ENCODE measurements around the gene TAC3.
"Not testable (repeated sequence)": the region's sequence is repeated elsewhere in the genome, so short reads cannot be mapped to it uniquely, and the experiment has no call there.

The TAC3 gene

GRCh38 chr12:57019983-57020719, 3.8 kb upstream of the TAC3 start:
- H3K4me3 ChIP-seq (ENCODE audit: low read length, poor library complexity, severe bottlenecking) = no peak overlapping the region

GRCh38 chr12:57018906-57019305, 2.6 kb upstream of the TAC3 start:
- no peaks in the 10 kb centered on the region for H3K27me3 ChIP-seq (ENCODE audit: insufficient read depth, low read length, poor library complexity, severe bottlenecking)
- no peak overlapping the region for H3K9ac ChIP-seq (ENCODE audit: low read depth, low read length, poor library complexity, severe bottlenecking)
- H2AFZ ChIP-seq (ENCODE audit: low read length) = no peak overlapping the region
- TF ChIP-seq CTCF (conservative IDR thresholded peaks at IDR 0.05; ENCODE audit: low read length) (no peak), EZH2phosphoT487 (IDR thresholded peaks at IDR 0.05; ENCODE audit: borderline replicate concordance) (no peak)
- no peaks in the 10 kb centered on the region for H3F3A ChIP-seq (ENCODE audit: low read depth)
- H4K20me1 ChIP-seq (ENCODE audit: insufficient read depth, low read length, poor library complexity, severe bottlenecking) = no peaks in the 10 kb centered on the region
- H3K4me1 ChIP-seq (ENCODE audit: insufficient read depth, low read length, poor library complexity, severe bottlenecking) = peaks cover 3% of the 10 kb centered on the region
- H3K79me2 ChIP-seq (ENCODE audit: insufficient read depth, low read length) = no peaks in the 10 kb centered on the region
- H3K36me3 ChIP-seq (ENCODE audit: insufficient read depth, low read length) = no peaks in the 10 kb centered on the region
- H3K9me2 ChIP-seq (replicated peaks; ENCODE audit: low read depth, low read length) = no peaks in the 10 kb centered on the region
- H3K4me2 ChIP-seq (ENCODE audit: low read depth, low read length, poor library complexity, severe bottlenecking) = no peak overlapping the region
- no peaks in the 10 kb centered on the region for H3K9me3 ChIP-seq (ENCODE audit: insufficient read depth, low read depth, low read length)
- H3K4me3 ChIP-seq (ENCODE audit: low read length, poor library complexity, severe bottlenecking) = no peak overlapping the region

More at GRCh38 chr12:57019983-57020719, 3.8 kb upstream of the TAC3 start:
- no peaks in the 10 kb centered on the region for H3K27me3 ChIP-seq (ENCODE audit: insufficient read depth, low read length, poor library complexity, severe bottlenecking)
- no peaks in the 10 kb centered on the region for H4K20me1 ChIP-seq (ENCODE audit: insufficient read depth, low read length, poor library complexity, severe bottlenecking)
- no peaks in the 10 kb centered on the region for H3K79me2 ChIP-seq (ENCODE audit: insufficient read depth, low read length)
- TF ChIP-seq CTCF (conservative IDR thresholded peaks at IDR 0.05; ENCODE audit: low read length) (no peak), EZH2phosphoT487 (IDR thresholded peaks at IDR 0.05; ENCODE audit: borderline replicate concordance) (no peak)
- no peak overlapping the region for H3K4me2 ChIP-seq (ENCODE audit: low read depth, low read length, poor library complexity, severe bottlenecking)
- no peaks in the 10 kb centered on the region for H3K36me3 ChIP-seq (ENCODE audit: insufficient read depth, low read length)
- no peaks in the 10 kb centered on the region for H3K9me2 ChIP-seq (replicated peaks; ENCODE audit: low read depth, low read length)
- H3F3A ChIP-seq (ENCODE audit: low read depth) = no peaks in the 10 kb centered on the region
- H3K4me1 ChIP-seq (ENCODE audit: insufficient read depth, low read length, poor library complexity, severe bottlenecking) = peaks cover 3% of the 10 kb centered on the region
- H2AFZ ChIP-seq (ENCODE audit: low read length) = no peak overlapping the region
- no peak overlapping the region for H3K9ac ChIP-seq (ENCODE audit: low read depth, low read length, poor library complexity, severe bottlenecking)
- H3K9me3 ChIP-seq (ENCODE audit: insufficient read depth, low read depth, low read length) = no peaks in the 10 kb centered on the region

DNA sequence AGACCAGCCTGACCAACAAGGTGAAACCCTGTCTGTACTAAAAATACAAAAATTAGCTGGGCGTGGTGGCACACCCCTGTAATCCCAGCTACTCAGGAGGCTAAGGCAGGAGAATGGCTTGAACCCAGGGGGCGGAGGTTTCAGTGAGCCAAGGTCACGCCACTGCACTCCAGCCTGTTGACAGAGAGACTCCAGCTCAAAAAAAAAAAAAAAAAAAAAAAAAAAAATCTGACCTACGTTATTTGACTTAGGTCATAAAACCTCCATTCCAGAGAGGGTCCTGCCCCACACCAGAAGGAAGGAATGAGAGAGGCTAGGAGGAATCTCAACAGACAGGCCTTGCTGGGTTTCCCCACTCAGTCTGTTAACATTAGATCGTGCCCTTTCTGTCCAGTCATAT, 2.0 kb upstream of the TAC3 start:
- H4K20me1 ChIP-seq (ENCODE audit: insufficient read depth, low read length, poor library complexity, severe bottlenecking); H2AFZ ChIP-seq (ENCODE audit: low read length); H3K9ac ChIP-seq (ENCODE audit: low read depth, low read length, poor library complexity, severe bottlenecking); H3K4me2 ChIP-seq (ENCODE audit: low read depth, low read length, poor library complexity, severe bottlenecking); H3K27me3 ChIP-seq (ENCODE audit: insufficient read depth, low read length, poor library complexity, severe bottlenecking); H3K4me1 ChIP-seq (ENCODE audit: insufficient read depth, low read length, poor library complexity, severe bottlenecking); H3K4me3 ChIP-seq (ENCODE audit: low read length, poor library complexity, severe bottlenecking); H3K79me2 ChIP-seq (ENCODE audit: insufficient read depth, low read length); H3K9me2 ChIP-seq (replicated peaks; ENCODE audit: low read depth, low read length); H3F3A ChIP-seq (ENCODE audit: low read depth); H3K9me3 ChIP-seq (ENCODE audit: insufficient read depth, low read depth, low read length); H3K36me3 ChIP-seq (ENCODE audit: insufficient read depth, low read length): not testable (repeated sequence)

All from Loucy (cell line).